ENCODE data around the gene JMJD1C. TPM values are rescaled to one million over a fixed set of nuclear protein-coding genes. Genes with fewer than 3 reads are reported as not detected.

Gene JMJD1C
- total and polyA plus RNA-seq, 2 donors (not counting 3 experiments of a cell fraction or from before 2014, with no cell fraction given), result 32.1 to 97.1 TPM

DNA sequence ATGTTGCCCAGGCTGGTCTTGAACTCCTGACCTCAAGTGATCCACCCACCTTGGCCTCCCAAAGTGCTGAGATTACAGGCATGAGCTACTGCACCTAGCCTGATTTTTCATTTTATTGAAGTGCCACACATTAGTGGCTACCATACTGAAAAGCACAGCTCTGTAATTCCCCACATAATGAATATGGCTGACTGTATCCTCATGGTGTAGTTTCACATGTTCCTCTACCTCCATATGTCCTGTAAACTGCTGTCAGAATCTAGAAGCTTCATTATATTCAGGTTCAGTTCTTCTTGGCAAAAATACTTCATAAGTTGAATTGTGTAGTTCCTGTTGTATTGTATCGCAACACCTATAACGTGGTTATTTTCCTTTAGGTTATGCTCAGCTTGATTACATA, 11.1 kb downstream of the JMJD1C start:
- dilution Hi-C loops (cut with MboI; ENCODE audit: extremely low pct_ligation_motif_present, low sequenced_read_pairs), result no loop called here
- Histone ChIP-seq H2AFZ (ENCODE audit: low read depth, low read length) (no peak overlapping the region), H3K9ac (replicated peaks; ENCODE audit: extremely low read depth, insufficient read depth, low read length) (no peak overlapping the region), H3K27ac (ENCODE audit: insufficient read depth, low read depth, low read length) (no peak overlapping the region), H4K20me1 (replicated peaks; ENCODE audit: control insufficient read depth, extremely low read depth, insufficient read depth, low read length) (peaks cover 2% of the 10 kb centered on the region), H3K9me1 (replicated peaks; ENCODE audit: control insufficient read depth, extremely low read depth, insufficient read depth, low read length) (no peaks in the 10 kb centered on the region), H3K4me3 (replicated peaks in 1 of 3; ENCODE audit: insufficient read depth in 1 of 3, low read depth in 1 of 3, low read length in 3 of 3) (no peak overlapping the region), H3K9me3 (replicated peaks; ENCODE audit: control insufficient read depth, insufficient read depth, low read length) (no peaks in the 10 kb centered on the region), H3K36me3 (ENCODE audit: control insufficient read depth in 2 of 2, extremely low read depth in 1 of 2, insufficient read depth in 2 of 2, low read length in 2 of 2) (no peaks in the 10 kb centered on the region), H3K4me2 (ENCODE audit: insufficient read depth, low read length) (no peak overlapping the region), H3K79me2 (ENCODE audit: control insufficient read depth, insufficient read depth, low read length) (peaks cover 80% of the 10 kb centered on the region), H3K27me3 (ENCODE audit: control insufficient read depth in 2 of 2, insufficient read depth in 2 of 2, low read length in 2 of 2) (no peaks in the 10 kb centered on the region), H3K4me1 (ENCODE audit: control insufficient read depth, extremely low read depth, insufficient read depth, low read length) (no peaks in the 10 kb centered on the region)
- CTCF ChIA-PET, result interaction anchor here (1.1 to 1.5 kb wide), 3 partner anchors 130 to 266 kb away, joined by 3 to 4 read pairs (median 4); no protein-coding TSS in a partner anchor
- no peak for FAIRE-seq
- intact Hi-C loops (cut with micrococcal nuclease), result no loop called here
- no TSS peak for BruUV-seq (replicated peaks)
- no peak for DNase-seq (ENCODE audit: low read depth, low spot score)
- POLR2A ChIA-PET, result no interaction called here
- TF ChIP-seq MYC (IDR thresholded peaks at IDR 0.05; ENCODE audit: low read depth, low read length), result no peak
- TF ChIP-seq, protein P1, sequence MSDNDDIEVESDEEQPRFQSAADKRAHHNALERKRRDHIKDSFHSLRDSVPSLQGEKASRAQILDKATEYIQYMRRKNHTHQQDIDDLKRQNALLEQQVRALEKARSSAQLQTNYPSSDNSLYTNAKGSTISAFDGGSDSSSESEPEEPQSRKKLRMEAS (IDR thresholded peaks at IDR 0.05; ENCODE audit: insufficient read depth, insufficient read length), result no peak

DNA sequence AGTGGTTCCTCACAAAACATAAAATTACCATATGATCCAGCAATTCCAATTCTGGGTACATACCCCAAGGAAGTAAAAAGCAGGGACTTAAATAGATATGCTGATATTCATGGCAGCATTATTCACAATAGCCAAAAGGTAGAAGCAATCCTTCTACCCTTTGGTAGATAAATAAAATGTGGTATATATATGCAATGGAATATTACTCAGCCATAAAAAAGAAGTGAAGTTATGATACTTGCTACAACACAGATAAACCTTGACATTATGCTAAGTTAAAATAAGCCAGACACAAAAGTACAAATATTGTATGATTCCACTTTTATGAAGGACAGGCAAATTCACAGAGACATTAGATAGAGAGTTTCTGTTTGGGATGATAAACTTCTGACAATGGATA, 13.3 kb downstream of the JMJD1C start:
- dilution Hi-C loops (cut with MboI; ENCODE audit: extremely low pct_ligation_motif_present, low sequenced_read_pairs) (no loop called here), intact Hi-C loops (cut with micrococcal nuclease) (no loop called here)
- Histone ChIP-seq H4K20me1 (replicated peaks; ENCODE audit: control insufficient read depth, extremely low read depth, insufficient read depth, low read length) (peaks cover 2% of the 10 kb centered on the region), H3K4me3 (replicated peaks in 1 of 3; ENCODE audit: insufficient read depth in 1 of 3, low read depth in 1 of 3, low read length in 3 of 3) (no peak overlapping the region), H3K27me3 (ENCODE audit: control insufficient read depth in 2 of 2, insufficient read depth in 2 of 2, low read length in 2 of 2) (no peaks in the 10 kb centered on the region), H3K27ac (ENCODE audit: insufficient read depth, low read depth, low read length) (no peak overlapping the region), H3K36me3 (ENCODE audit: control insufficient read depth in 2 of 2, extremely low read depth in 1 of 2, insufficient read depth in 2 of 2, low read length in 2 of 2) (no peaks in the 10 kb centered on the region), H3K4me2 (ENCODE audit: insufficient read depth, low read length) (no peak overlapping the region), H3K79me2 (ENCODE audit: control insufficient read depth, insufficient read depth, low read length) (peaks cover 77% of the 10 kb centered on the region), H3K4me1 (ENCODE audit: control insufficient read depth, extremely low read depth, insufficient read depth, low read length) (no peaks in the 10 kb centered on the region), H3K9ac (replicated peaks; ENCODE audit: extremely low read depth, insufficient read depth, low read length) (no peak overlapping the region), H3K9me1 (replicated peaks; ENCODE audit: control insufficient read depth, extremely low read depth, insufficient read depth, low read length) (no peaks in the 10 kb centered on the region), H2AFZ (ENCODE audit: low read depth, low read length) (no peak overlapping the region), H3K9me3 (replicated peaks; ENCODE audit: control insufficient read depth, insufficient read depth, low read length) (no peaks in the 10 kb centered on the region)
- CTCF ChIA-PET, result interaction anchor here (1.2 kb wide), 1 partner anchor 268 kb away, joined by 3 read pairs; no protein-coding TSS in a partner anchor
- FAIRE-seq (no peak), DNase-seq (ENCODE audit: low read depth, low spot score) (no peak)
- POLR2A ChIA-PET, result no interaction called here
- BruUV-seq (replicated peaks), result no TSS peak
- TF ChIP-seq GATA2 (IDR thresholded peaks at IDR 0.05; ENCODE audit: insufficient read depth, insufficient read length, low read depth, low read length) (no peak), POLR2A (IDR thresholded peaks at IDR 0.05; ENCODE audit: low read depth, low read length) (no peak), EZH2 (IDR thresholded peaks at IDR 0.05; ENCODE audit: borderline replicate concordance, low read depth, low read length, severe bottlenecking) (no peak), MYC (IDR thresholded peaks at IDR 0.05; ENCODE audit: low read depth, low read length) (no peak), JUN (IDR thresholded peaks at IDR 0.05; ENCODE audit: borderline replicate concordance, insufficient read depth, insufficient read length, low read depth) (no peak), POLR2AphosphoS5 (IDR thresholded peaks at IDR 0.05; ENCODE audit: insufficient read depth, low read depth, low read length) (no peak), FOS (IDR thresholded peaks at IDR 0.05; ENCODE audit: borderline replicate concordance, insufficient read depth, low read length) (no peak)
- TF ChIP-seq, protein P1 (IDR thresholded peaks at IDR 0.05; ENCODE audit: insufficient read depth, insufficient read length), result no peak
- TF ChIP-seq, protein P2, sequence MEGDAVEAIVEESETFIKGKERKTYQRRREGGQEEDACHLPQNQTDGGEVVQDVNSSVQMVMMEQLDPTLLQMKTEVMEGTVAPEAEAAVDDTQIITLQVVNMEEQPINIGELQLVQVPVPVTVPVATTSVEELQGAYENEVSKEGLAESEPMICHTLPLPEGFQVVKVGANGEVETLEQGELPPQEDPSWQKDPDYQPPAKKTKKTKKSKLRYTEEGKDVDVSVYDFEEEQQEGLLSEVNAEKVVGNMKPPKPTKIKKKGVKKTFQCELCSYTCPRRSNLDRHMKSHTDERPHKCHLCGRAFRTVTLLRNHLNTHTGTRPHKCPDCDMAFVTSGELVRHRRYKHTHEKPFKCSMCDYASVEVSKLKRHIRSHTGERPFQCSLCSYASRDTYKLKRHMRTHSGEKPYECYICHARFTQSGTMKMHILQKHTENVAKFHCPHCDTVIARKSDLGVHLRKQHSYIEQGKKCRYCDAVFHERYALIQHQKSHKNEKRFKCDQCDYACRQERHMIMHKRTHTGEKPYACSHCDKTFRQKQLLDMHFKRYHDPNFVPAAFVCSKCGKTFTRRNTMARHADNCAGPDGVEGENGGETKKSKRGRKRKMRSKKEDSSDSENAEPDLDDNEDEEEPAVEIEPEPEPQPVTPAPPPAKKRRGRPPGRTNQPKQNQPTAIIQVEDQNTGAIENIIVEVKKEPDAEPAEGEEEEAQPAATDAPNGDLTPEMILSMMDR (IDR thresholded peaks at IDR 0.05; ENCODE audit: extremely low read depth in 1 of 2, insufficient read depth in 1 of 2, low read depth in 1 of 2, low read length in 2 of 2), result no peak

All from endothelial cell of umbilical vein (primary cell).